ENCODE data around the gene TMEM80. TPM values are rescaled to one million over a fixed set of nuclear protein-coding genes. Genes with fewer than 3 reads are reported as not detected.

The TMEM80 gene
- total RNA-seq, 1 experiment from 2014 or later, result 25.4 TPM

GRCh38 chr11:665704-666281, 29.8 kb upstream of the TMEM80 start:
- H4K20me1 ChIP-seq (ENCODE audit: insufficient read depth, low read depth, low read length), result peaks cover 26% of the 10 kb centered on the region
- DNase-seq, result no peak
- no peaks in the 10 kb centered on the region for H3K9me3 ChIP-seq (ENCODE audit: low read length)
- H3K27ac ChIP-seq (ENCODE audit: low read length), result no peak overlapping the region
- H3K4me3 ChIP-seq (ENCODE audit: low read length), result no peak overlapping the region
- H3K9me2 ChIP-seq (replicated peaks; ENCODE audit: insufficient read depth, low read length), result no peaks in the 10 kb centered on the region
- no peak overlapping the region for H3K9ac ChIP-seq (ENCODE audit: low read length)
- no peaks in the 10 kb centered on the region for H3K79me2 ChIP-seq (ENCODE audit: low read length)
- H2AFZ ChIP-seq (ENCODE audit: low read length), result no peak overlapping the region
- peaks cover 22% of the 10 kb centered on the region for H3K36me3 ChIP-seq (ENCODE audit: insufficient read depth, low read length)
- H3K4me1 ChIP-seq (ENCODE audit: low read length), result peaks cover 7% of the 10 kb centered on the region
- H3K4me2 ChIP-seq (ENCODE audit: low read depth, low read length, poor library complexity, severe bottlenecking), result no peak overlapping the region
- no peaks in the 10 kb centered on the region for H3K27me3 ChIP-seq (ENCODE audit: low read length)

- Histone ChIP-seq H3K27ac (ENCODE audit: low read length) (no peak overlapping the region), H3K4me1 (ENCODE audit: low read length) (no peaks in the 10 kb centered on the region), H3K36me3 (ENCODE audit: insufficient read depth, low read length) (peaks cover 17% of the 10 kb centered on the region), H3K79me2 (ENCODE audit: low read length) (no peaks in the 10 kb centered on the region), H3K4me3 (ENCODE audit: low read length) (no peak overlapping the region), H3K9me2 (replicated peaks; ENCODE audit: insufficient read depth, low read length) (no peaks in the 10 kb centered on the region), H2AFZ (ENCODE audit: low read length) (no peak overlapping the region), H3K4me2 (ENCODE audit: low read depth, low read length, poor library complexity, severe bottlenecking) (no peak overlapping the region), H3K9me3 (ENCODE audit: low read length) (no peaks in the 10 kb centered on the region), H3K9ac (ENCODE audit: low read length) (no peak overlapping the region), H4K20me1 (ENCODE audit: insufficient read depth, low read depth, low read length) (no peaks in the 10 kb centered on the region), H3K27me3 (ENCODE audit: low read length) (no peaks in the 10 kb centered on the region)
- DNase-seq, result no peak
Observed at GRCh38 chr11:673866-674265, 21.8 kb upstream of the TMEM80 start.

GRCh38 chr11:674406-674805, 21.2 kb upstream of the TMEM80 start:
- H3K4me3 ChIP-seq (ENCODE audit: low read length), result no peak overlapping the region
- no peak for DNase-seq
- H3K27ac ChIP-seq (ENCODE audit: low read length), result no peak overlapping the region
- no peak overlapping the region for H3K9ac ChIP-seq (ENCODE audit: low read length)
- H3K9me3 ChIP-seq (ENCODE audit: low read length), result no peaks in the 10 kb centered on the region
- peaks cover 17% of the 10 kb centered on the region for H3K36me3 ChIP-seq (ENCODE audit: insufficient read depth, low read length)
- H4K20me1 ChIP-seq (ENCODE audit: insufficient read depth, low read depth, low read length), result no peaks in the 10 kb centered on the region
- H3K4me2 ChIP-seq (ENCODE audit: low read depth, low read length, poor library complexity, severe bottlenecking), result no peak overlapping the region
- no peaks in the 10 kb centered on the region for H3K4me1 ChIP-seq (ENCODE audit: low read length)
- no peaks in the 10 kb centered on the region for H3K27me3 ChIP-seq (ENCODE audit: low read length)
- no peaks in the 10 kb centered on the region for H3K79me2 ChIP-seq (ENCODE audit: low read length)
- H3K9me2 ChIP-seq (replicated peaks; ENCODE audit: insufficient read depth, low read length), result no peaks in the 10 kb centered on the region
- H2AFZ ChIP-seq (ENCODE audit: low read length), result no peak overlapping the region

- Histone ChIP-seq H3K27me3 (ENCODE audit: low read length) (no peaks in the 10 kb centered on the region), H2AFZ (ENCODE audit: low read length) (no peak overlapping the region), H3K9me2 (replicated peaks; ENCODE audit: insufficient read depth, low read length) (no peaks in the 10 kb centered on the region), H3K4me2 (ENCODE audit: low read depth, low read length, poor library complexity, severe bottlenecking) (no peak overlapping the region), H3K9ac (ENCODE audit: low read length) (no peak overlapping the region), H3K4me3 (ENCODE audit: low read length) (no peak overlapping the region), H4K20me1 (ENCODE audit: insufficient read depth, low read depth, low read length) (no peaks in the 10 kb centered on the region), H3K27ac (ENCODE audit: low read length) (no peak overlapping the region), H3K9me3 (ENCODE audit: low read length) (no peaks in the 10 kb centered on the region), H3K36me3 (ENCODE audit: insufficient read depth, low read length) (peaks cover 15% of the 10 kb centered on the region), H3K79me2 (ENCODE audit: low read length) (no peaks in the 10 kb centered on the region), H3K4me1 (ENCODE audit: low read length) (no peaks in the 10 kb centered on the region)
- no peak for DNase-seq
Observed at GRCh38 chr11:678297-678696, 17.3 kb upstream of the TMEM80 start.

- Histone ChIP-seq H3K9me3 (ENCODE audit: low read length) (no peaks in the 10 kb centered on the region), H3K9me2 (replicated peaks; ENCODE audit: insufficient read depth, low read length) (no peaks in the 10 kb centered on the region), H3K9ac (ENCODE audit: low read length) (no peak overlapping the region), H3K4me3 (ENCODE audit: low read length) (no peak overlapping the region), H3K27me3 (ENCODE audit: low read length) (no peaks in the 10 kb centered on the region), H3K27ac (ENCODE audit: low read length) (no peak overlapping the region), H4K20me1 (ENCODE audit: insufficient read depth, low read depth, low read length) (no peaks in the 10 kb centered on the region), H2AFZ (ENCODE audit: low read length) (no peak overlapping the region), H3K36me3 (ENCODE audit: insufficient read depth, low read length) (peaks cover 15% of the 10 kb centered on the region; the same call in 1 of the 2 replicates), H3K79me2 (ENCODE audit: low read length) (no peaks in the 10 kb centered on the region), H3K4me2 (ENCODE audit: low read depth, low read length, poor library complexity, severe bottlenecking) (no peak overlapping the region), H3K4me1 (ENCODE audit: low read length) (no peaks in the 10 kb centered on the region)
- no peak for DNase-seq
Observed at GRCh38 chr11:679271-680207, 16.1 kb upstream of the TMEM80 start.

- Histone ChIP-seq H3K9ac (ENCODE audit: low read length) (no peak overlapping the region), H3K27me3 (ENCODE audit: low read length) (no peaks in the 10 kb centered on the region), H3K4me2 (ENCODE audit: low read depth, low read length, poor library complexity, severe bottlenecking) (no peak overlapping the region), H3K79me2 (ENCODE audit: low read length) (no peaks in the 10 kb centered on the region), H3K4me3 (ENCODE audit: low read length) (no peak overlapping the region), H3K9me2 (replicated peaks; ENCODE audit: insufficient read depth, low read length) (no peaks in the 10 kb centered on the region), H3K4me1 (ENCODE audit: low read length) (no peaks in the 10 kb centered on the region), H3K27ac (ENCODE audit: low read length) (no peak overlapping the region), H2AFZ (ENCODE audit: low read length) (no peak overlapping the region), H4K20me1 (ENCODE audit: insufficient read depth, low read depth, low read length) (no peaks in the 10 kb centered on the region), H3K9me3 (ENCODE audit: low read length) (no peaks in the 10 kb centered on the region), H3K36me3 (ENCODE audit: insufficient read depth, low read length) (peaks cover 17% of the 10 kb centered on the region; the same call in 1 of the 2 replicates)
- DNase-seq, result no peak
Observed at GRCh38 chr11:680476-680875, 15.1 kb upstream of the TMEM80 start.

GRCh38 chr11:680970-681369, 14.6 kb upstream of the TMEM80 start:
- no peaks in the 10 kb centered on the region for H3K9me3 ChIP-seq (ENCODE audit: low read length)
- H3K9ac ChIP-seq (ENCODE audit: low read length), result no peak overlapping the region
- H2AFZ ChIP-seq (ENCODE audit: low read length), result no peak overlapping the region
- H3K27me3 ChIP-seq (ENCODE audit: low read length), result no peaks in the 10 kb centered on the region
- H3K36me3 ChIP-seq (ENCODE audit: insufficient read depth, low read length), result peaks cover 17% of the 10 kb centered on the region; the same call in 1 of the 2 replicates
- no peak overlapping the region for H3K27ac ChIP-seq (ENCODE audit: low read length)
- no peaks in the 10 kb centered on the region for H4K20me1 ChIP-seq (ENCODE audit: insufficient read depth, low read depth, low read length)
- no peaks in the 10 kb centered on the region for H3K79me2 ChIP-seq (ENCODE audit: low read length)
- DNase-seq, result no peak
- no peak overlapping the region for H3K4me2 ChIP-seq (ENCODE audit: low read depth, low read length, poor library complexity, severe bottlenecking)
- no peak overlapping the region for H3K4me3 ChIP-seq (ENCODE audit: low read length)
- H3K4me1 ChIP-seq (ENCODE audit: low read length), result no peaks in the 10 kb centered on the region
- no peaks in the 10 kb centered on the region for H3K9me2 ChIP-seq (replicated peaks; ENCODE audit: insufficient read depth, low read length)

- H3K4me3 ChIP-seq (ENCODE audit: low read length), result no peak overlapping the region
- H3K27me3 ChIP-seq (ENCODE audit: low read length), result no peaks in the 10 kb centered on the region
- no peaks in the 10 kb centered on the region for H3K4me1 ChIP-seq (ENCODE audit: low read length)
- H3K27ac ChIP-seq (ENCODE audit: low read length), result no peak overlapping the region
- no peaks in the 10 kb centered on the region for H3K9me2 ChIP-seq (replicated peaks; ENCODE audit: insufficient read depth, low read length)
- 0 out of 2 replicates have a peak, but pooled peaks cover 6% of the 10 kb centered on the region for H4K20me1 ChIP-seq (ENCODE audit: insufficient read depth, low read depth, low read length)
- no peak overlapping the region for H3K9ac ChIP-seq (ENCODE audit: low read length)
- H3K4me2 ChIP-seq (ENCODE audit: low read depth, low read length, poor library complexity, severe bottlenecking), result no peak overlapping the region
- peaks cover 13% of the 10 kb centered on the region; the same call in 1 of the 2 replicates for H3K79me2 ChIP-seq (ENCODE audit: low read length)
- peaks cover 17% of the 10 kb centered on the region for H3K36me3 ChIP-seq (ENCODE audit: insufficient read depth, low read length)
- DNase-seq, result no peak
- no peaks in the 10 kb centered on the region for H3K9me3 ChIP-seq (ENCODE audit: low read length)
- no peak overlapping the region for H2AFZ ChIP-seq (ENCODE audit: low read length)
Observed at GRCh38 chr11:686451-687243, 9.0 kb upstream of the TMEM80 start.

Measured in Karpas-422 (cell line).